Measurements from ENCODE around the gene CCDC93. TPM values are rescaled to one million over a fixed set of nuclear protein-coding genes. Genes with fewer than 3 reads are reported as not detected.

Gene CCDC93
- total and polyA plus RNA-seq, 2 donors from 2014 or later, result 6.7 to 36.3 TPM

- H3K27me3 ChIP-seq (ENCODE audit: control insufficient read depth, insufficient read depth, low read length), result no peaks in the 10 kb centered on the region
- no peak for DNase-seq
- no peak for TF ChIP-seq CTCF (IDR thresholded peaks at IDR 0.05; ENCODE audit: borderline replicate concordance, extremely low read depth, insufficient read depth)
- FAIRE-seq, result no peak
- H3K36me3 ChIP-seq (ENCODE audit: control insufficient read depth in 2 of 3, insufficient read depth in 3 of 3, low read length in 3 of 3), result peaks cover 3 to 32% (median 19%) of the 10 kb centered on the region in 3 donors
- no peaks in the 10 kb centered on the region for H3K9me3 ChIP-seq (ENCODE audit: control insufficient read depth in 2 of 3, insufficient read depth in 1 of 3, low read length in 3 of 3)
- intact Hi-C loops (cut with DNase I), result no loop called here
- no peak overlapping the region for H3K9ac ChIP-seq (ENCODE audit: low read length in 3 of 3)
- H3K27ac ChIP-seq (ENCODE audit: low read depth in 2 of 2, low read length in 2 of 2), result no peak overlapping the region
- no peaks in the 10 kb centered on the region for H3K4me1 ChIP-seq (ENCODE audit: control insufficient read depth in 2 of 3, insufficient read depth in 2 of 3, low read depth in 1 of 3, low read length in 3 of 3)
- no peak overlapping the region for H3K4me3 ChIP-seq (ENCODE audit: low read length in 3 of 3)
These were observed 52.7 kb downstream of the CCDC93 start for GRCh38 chr2:117961201-117961600.

- H3K27ac ChIP-seq (ENCODE audit: low read depth in 2 of 2, low read length in 2 of 2), result no peak overlapping the region
- DNase-seq (no peak), FAIRE-seq (no peak)
- no peaks in the 10 kb centered on the region for H3K27me3 ChIP-seq (ENCODE audit: control insufficient read depth, insufficient read depth, low read length)
- H3K9me3 ChIP-seq (ENCODE audit: control insufficient read depth in 2 of 3, insufficient read depth in 1 of 3, low read length in 3 of 3), result no peaks in the 10 kb centered on the region
- H3K36me3 ChIP-seq (ENCODE audit: control insufficient read depth in 2 of 3, insufficient read depth in 3 of 3, low read length in 3 of 3), result peaks cover 5 to 35% (median 19%) of the 10 kb centered on the region in 3 donors
- intact Hi-C loops (cut with DNase I), result no loop called here
- TF ChIP-seq CTCF (IDR thresholded peaks at IDR 0.05; ENCODE audit: borderline replicate concordance, extremely low read depth, insufficient read depth), result no peak
- no peak overlapping the region for H3K4me3 ChIP-seq (ENCODE audit: low read length in 3 of 3)
- H3K9ac ChIP-seq (ENCODE audit: low read length in 3 of 3), result no peak overlapping the region
- H3K4me1 ChIP-seq (ENCODE audit: control insufficient read depth in 2 of 3, insufficient read depth in 2 of 3, low read depth in 1 of 3, low read length in 3 of 3), result no peaks in the 10 kb centered on the region
These were observed 53.6 kb downstream of the CCDC93 start for GRCh38 chr2:117960231-117960630.

- H3K4me3 ChIP-seq (ENCODE audit: low read length in 3 of 3), result no peak overlapping the region
- H3K36me3 ChIP-seq (ENCODE audit: control insufficient read depth in 2 of 3, insufficient read depth in 3 of 3, low read length in 3 of 3), result peaks cover 5 to 37% (median 19%) of the 10 kb centered on the region in 3 donors
- peak in 1 of 5 donors; percentile 14 for DNase-seq
- intact Hi-C loops (cut with DNase I), result no loop called here
- H3K9me3 ChIP-seq (ENCODE audit: control insufficient read depth in 2 of 3, insufficient read depth in 1 of 3, low read length in 3 of 3), result no peaks in the 10 kb centered on the region
- TF ChIP-seq CTCF (IDR thresholded peaks at IDR 0.05; ENCODE audit: borderline replicate concordance, extremely low read depth, insufficient read depth), result no peak
- no peak overlapping the region for H3K9ac ChIP-seq (ENCODE audit: low read length in 3 of 3)
- no peak for FAIRE-seq
- no peaks in the 10 kb centered on the region for H3K4me1 ChIP-seq (ENCODE audit: control insufficient read depth in 2 of 3, insufficient read depth in 2 of 3, low read depth in 1 of 3, low read length in 3 of 3)
- H3K27me3 ChIP-seq (ENCODE audit: control insufficient read depth, insufficient read depth, low read length), result no peaks in the 10 kb centered on the region
- no peak overlapping the region for H3K27ac ChIP-seq (ENCODE audit: low read depth in 2 of 2, low read length in 2 of 2)
These were observed 55.7 kb downstream of the CCDC93 start for GRCh38 chr2:117958186-117958585.

- intact Hi-C loops (cut with DNase I), result no loop called here
- FAIRE-seq (no peak), DNase-seq (no peak)
- H3K4me1 ChIP-seq (ENCODE audit: control insufficient read depth in 2 of 3, insufficient read depth in 2 of 3, low read depth in 1 of 3, low read length in 3 of 3), result no peaks in the 10 kb centered on the region
- no peak overlapping the region for H3K27ac ChIP-seq (ENCODE audit: low read depth in 2 of 2, low read length in 2 of 2)
- H3K9ac ChIP-seq (ENCODE audit: low read length in 3 of 3), result no peak overlapping the region
- no peaks in the 10 kb centered on the region for H3K9me3 ChIP-seq (ENCODE audit: control insufficient read depth in 2 of 3, insufficient read depth in 1 of 3, low read length in 3 of 3)
- no peak overlapping the region for H3K4me3 ChIP-seq (ENCODE audit: low read length in 3 of 3)
- H3K27me3 ChIP-seq (ENCODE audit: control insufficient read depth, insufficient read depth, low read length), result no peaks in the 10 kb centered on the region
- TF ChIP-seq CTCF (IDR thresholded peaks at IDR 0.05; ENCODE audit: borderline replicate concordance, extremely low read depth, insufficient read depth), result no peak
- peaks cover 5 to 35% (median 19%) of the 10 kb centered on the region in 3 donors for H3K36me3 ChIP-seq (ENCODE audit: control insufficient read depth in 2 of 3, insufficient read depth in 3 of 3, low read length in 3 of 3)
These were observed 56.3 kb downstream of the CCDC93 start for GRCh38 chr2:117957616-117958015.

All from kidney (tissue), 14 donors.